M059J (cell line): ENCODE results near the gene DAW1. TPM values are rescaled to one million over a fixed set of nuclear protein-coding genes. Genes with fewer than 3 reads are reported as not detected.
"Not testable (repeated sequence)": the region's sequence is repeated elsewhere in the genome, so short reads cannot be mapped to it uniquely, and the experiment has no call there.

Experiments
- DNase-seq: peaks from one replicate; pipeline ENCODE4 v3.0.0-alpha.2; 2012; ENCODE audit warnings: low read depth
- total RNA-seq: library from RNA; depleted of rRNA; stranded (reverse); fragments of >200 nt; shearing (Covaris generic); gene quantifications from 2 replicates; pipeline ENCODE4 v1.2.3, GENCODE V29; 2014; rRNA removed

Gene DAW1
- total RNA-seq, 1 experiment from 2014 or later: 0.30 TPM

- DNase-seq: no peak
Observed at GRCh38 chr2:227908266-227909054, 37.0 kb downstream of the DAW1 start.

DNA sequence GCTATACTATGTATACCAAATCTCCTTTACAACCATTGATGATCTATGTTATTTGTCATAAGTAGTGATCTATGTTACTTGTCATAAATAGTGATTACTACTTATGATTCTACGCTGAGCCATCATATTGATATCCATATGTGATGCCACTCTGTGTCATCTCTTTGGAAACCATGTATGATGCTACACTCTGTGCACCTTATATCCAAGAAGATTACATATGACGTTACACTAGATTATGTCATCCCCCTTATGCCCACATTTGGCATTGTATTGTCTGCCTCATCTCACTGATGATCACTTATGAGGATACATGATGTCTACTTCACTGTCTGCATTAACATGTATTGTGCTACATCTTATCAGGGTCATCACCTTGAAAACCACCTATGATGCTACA, 42.9 kb downstream of the DAW1 start:
- no peak for DNase-seq

- DNase-seq: no peak
Observed at GRCh38 chr2:227921648-227922047, 50.2 kb downstream of the DAW1 start.

GRCh38 chr2:227932001-227932400, 60.6 kb downstream of the DAW1 start:
- no peak for DNase-seq

- DNase-seq: no peak
Observed at GRCh38 chr2:227932403-227932802, 61.0 kb downstream of the DAW1 start.

DNA sequence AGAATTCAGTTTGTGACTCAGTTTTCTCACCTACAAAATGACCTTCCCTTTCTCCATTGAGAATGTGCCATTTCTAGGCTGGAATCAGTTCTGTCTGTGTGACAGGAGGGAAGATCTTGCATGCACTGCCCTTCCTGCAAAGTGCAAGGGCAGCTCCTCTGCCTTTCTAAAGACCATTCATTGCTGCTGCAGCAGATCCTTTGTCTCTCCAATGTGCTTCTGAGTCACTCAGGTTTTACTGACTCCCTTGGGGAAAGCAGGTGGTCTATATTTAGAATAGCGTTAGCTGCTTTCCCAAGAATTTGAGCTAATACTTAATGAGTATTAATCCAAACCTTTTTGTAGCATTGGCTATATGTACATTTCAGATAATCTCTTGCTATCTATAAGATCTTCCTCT, 62.5 kb downstream of the DAW1 start:
- DNase-seq: no peak

- not testable (repeated sequence) for DNase-seq
Observed at GRCh38 chr2:227936249-227936648, 64.8 kb downstream of the DAW1 start.

- DNase-seq: peak; percentile 42
Observed at GRCh38 chr2:227939271-227940027, 68.0 kb downstream of the DAW1 start.

DNA sequence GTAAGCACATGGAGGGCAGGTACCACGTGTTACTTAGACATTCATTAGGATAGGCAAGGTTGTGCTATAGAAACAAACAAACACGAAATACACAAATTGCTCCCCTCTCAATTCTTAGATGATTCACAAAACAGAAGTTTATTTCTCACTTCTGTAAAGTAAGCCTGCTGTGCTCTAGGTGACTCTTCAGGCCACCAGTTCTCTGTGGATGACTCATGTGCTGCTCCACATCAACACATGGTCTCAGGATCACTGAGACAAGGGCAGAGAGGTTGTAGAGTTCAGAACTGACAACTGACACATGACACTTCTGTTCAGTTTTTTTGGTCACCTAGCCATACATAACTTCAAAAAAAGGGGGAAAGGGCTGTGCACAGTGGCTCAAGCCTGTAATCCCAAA, 70.6 kb downstream of the DAW1 start:
- DNase-seq: peak; percentile 40

DNA sequence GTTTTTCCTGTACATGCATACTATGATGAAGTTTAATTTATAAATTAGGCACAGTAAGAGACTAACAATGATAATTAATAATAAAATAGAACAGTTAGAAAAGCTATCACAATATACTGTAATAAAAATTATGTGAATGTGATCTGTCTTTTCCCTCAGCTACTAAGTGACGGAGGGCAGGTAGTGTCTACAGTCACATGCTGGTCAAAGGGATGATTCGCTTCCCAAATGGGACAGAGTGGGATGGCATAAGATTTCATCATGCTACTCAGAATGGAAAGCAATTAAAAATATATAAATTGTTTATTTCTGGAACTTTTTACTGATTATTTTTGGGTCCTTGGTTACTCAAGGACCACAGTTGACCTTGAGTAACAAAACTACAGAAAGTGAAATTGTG, 71.5 kb downstream of the DAW1 start:
- no peak for DNase-seq

- no peak for DNase-seq
Observed at GRCh38 chr2:227960317-227960716, 88.9 kb downstream of the DAW1 start.

DNA sequence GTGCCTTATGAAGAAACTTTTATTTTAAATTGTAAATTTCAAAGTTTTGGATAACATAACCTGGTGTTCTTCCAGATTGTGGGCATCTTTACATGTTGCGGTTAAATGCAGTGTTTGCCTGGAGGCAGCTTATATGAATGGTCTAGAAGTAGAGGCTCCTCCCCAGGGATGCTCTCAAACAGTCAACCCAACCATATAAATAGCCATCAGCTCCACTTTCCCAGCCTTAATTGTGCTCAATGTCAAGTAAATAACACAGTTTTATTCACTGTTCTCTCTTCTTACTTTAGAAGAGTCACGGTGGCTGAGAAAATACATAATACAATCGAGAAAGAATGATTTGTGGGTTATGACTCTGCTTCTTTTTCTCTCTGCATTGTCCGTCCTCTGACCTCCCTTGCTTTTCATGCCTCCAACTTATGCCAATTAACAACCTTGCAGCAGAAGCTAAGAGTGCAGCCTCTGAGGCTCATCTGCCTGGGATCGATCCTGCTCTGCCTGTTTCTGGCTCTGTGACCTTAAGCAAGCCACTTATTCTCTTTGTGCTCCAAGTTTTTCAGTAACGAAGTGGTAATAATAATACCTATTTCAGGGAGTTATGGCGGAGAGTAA, 100.3 kb downstream of the DAW1 start:
- DNase-seq: no peak

GRCh38 chr2:227973241-227973640, 101.8 kb downstream of the DAW1 start:
- DNase-seq: no peak

Other genes with a start within 250 kb of the DAW1 start
- gene SCYGR5, start 204.8 kb upstream of the DAW1 start, total RNA-seq: not detected in 2 replicates
- gene SLC19A3, start 153.6 kb upstream of the DAW1 start, total RNA-seq: not detected in 2 replicates
- gene SCYGR6, start 146.9 kb upstream of the DAW1 start, total RNA-seq: not detected in 2 replicates
- not detected in 2 replicates for gene SCYGR7, start 143.3 kb upstream of the DAW1 start, total RNA-seq
- not detected in 2 replicates for gene SCYGR8, start 125.7 kb upstream of the DAW1 start, total RNA-seq
- not detected in 2 replicates for gene CCL20, start 57.8 kb upstream of the DAW1 start, total RNA-seq